ENCODE results near the gene KPNA5.

The KPNA5 gene

DNA sequence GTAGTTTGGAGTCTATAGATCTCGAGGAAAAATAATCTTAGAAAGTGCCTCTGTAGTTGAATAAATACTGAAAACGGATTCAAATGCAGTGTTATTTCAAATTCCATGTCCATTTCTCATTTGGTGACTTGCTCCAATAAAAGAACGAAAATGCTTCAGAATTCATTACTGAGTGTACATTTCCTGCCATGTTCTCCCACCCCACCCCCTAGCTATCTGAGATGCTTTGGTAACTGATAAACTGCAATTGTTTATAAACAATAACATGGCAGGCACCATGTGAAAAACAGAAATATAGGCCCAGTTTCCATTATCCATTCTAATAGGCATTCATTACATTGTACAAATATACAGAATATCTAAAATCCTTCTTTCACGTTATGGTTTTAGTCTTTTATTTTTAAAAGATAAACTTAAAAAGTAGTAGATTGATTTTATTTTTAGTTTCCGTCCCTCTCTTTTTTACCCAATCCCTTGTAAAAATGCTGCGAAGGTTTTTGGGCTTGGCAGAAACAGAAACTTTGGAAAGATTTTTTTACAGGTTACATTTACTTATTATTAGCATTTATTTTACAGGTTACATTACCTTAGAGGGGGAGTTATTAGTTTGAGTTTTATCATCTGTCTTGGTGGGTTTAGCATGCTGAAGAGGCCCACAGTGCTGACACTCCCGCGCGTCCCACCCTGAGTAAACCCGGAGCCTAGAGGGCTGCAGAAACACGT is 83.1 kb downstream of the KPNA5 start:
- H3K27me3 ChIP-seq (ENCODE audit: control insufficient read depth, low read length) = no peaks in the 10 kb centered on the region
- H3K36me3 ChIP-seq (ENCODE audit: control insufficient read depth, low read length) = no peaks in the 10 kb centered on the region
- no peaks in the 10 kb centered on the region for H3K9me2 ChIP-seq (replicated peaks; ENCODE audit: control insufficient read depth, low read length)
- H3K4me3 ChIP-seq (ENCODE audit: low read length) = no peak overlapping the region
- no peak overlapping the region for H3K4me2 ChIP-seq (ENCODE audit: low read length)
- TF ChIP-seq, protein P1, sequence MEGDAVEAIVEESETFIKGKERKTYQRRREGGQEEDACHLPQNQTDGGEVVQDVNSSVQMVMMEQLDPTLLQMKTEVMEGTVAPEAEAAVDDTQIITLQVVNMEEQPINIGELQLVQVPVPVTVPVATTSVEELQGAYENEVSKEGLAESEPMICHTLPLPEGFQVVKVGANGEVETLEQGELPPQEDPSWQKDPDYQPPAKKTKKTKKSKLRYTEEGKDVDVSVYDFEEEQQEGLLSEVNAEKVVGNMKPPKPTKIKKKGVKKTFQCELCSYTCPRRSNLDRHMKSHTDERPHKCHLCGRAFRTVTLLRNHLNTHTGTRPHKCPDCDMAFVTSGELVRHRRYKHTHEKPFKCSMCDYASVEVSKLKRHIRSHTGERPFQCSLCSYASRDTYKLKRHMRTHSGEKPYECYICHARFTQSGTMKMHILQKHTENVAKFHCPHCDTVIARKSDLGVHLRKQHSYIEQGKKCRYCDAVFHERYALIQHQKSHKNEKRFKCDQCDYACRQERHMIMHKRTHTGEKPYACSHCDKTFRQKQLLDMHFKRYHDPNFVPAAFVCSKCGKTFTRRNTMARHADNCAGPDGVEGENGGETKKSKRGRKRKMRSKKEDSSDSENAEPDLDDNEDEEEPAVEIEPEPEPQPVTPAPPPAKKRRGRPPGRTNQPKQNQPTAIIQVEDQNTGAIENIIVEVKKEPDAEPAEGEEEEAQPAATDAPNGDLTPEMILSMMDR (IDR thresholded peaks at IDR 0.05; ENCODE audit: low read depth, low read length, poor library complexity, severe bottlenecking) = no peak
- TF ChIP-seq EZH2phosphoT487 (IDR thresholded peaks at IDR 0.05; ENCODE audit: borderline replicate concordance, low read length) = no peak
- no peaks in the 10 kb centered on the region for H3K9me3 ChIP-seq (ENCODE audit: control insufficient read depth, insufficient read depth, low read length)
- no peaks in the 10 kb centered on the region for H4K20me1 ChIP-seq (ENCODE audit: control insufficient read depth, insufficient read depth, low read depth, low read length)
- H3F3A ChIP-seq (ENCODE audit: control insufficient read depth, insufficient read depth) = no peaks in the 10 kb centered on the region
- H3K4me1 ChIP-seq (ENCODE audit: control insufficient read depth, low read length) = no peaks in the 10 kb centered on the region
- H3K27ac ChIP-seq (ENCODE audit: low read depth, low read length) = no peak overlapping the region
- H3K79me2 ChIP-seq (ENCODE audit: control insufficient read depth, low read length) = no peaks in the 10 kb centered on the region

DNA sequence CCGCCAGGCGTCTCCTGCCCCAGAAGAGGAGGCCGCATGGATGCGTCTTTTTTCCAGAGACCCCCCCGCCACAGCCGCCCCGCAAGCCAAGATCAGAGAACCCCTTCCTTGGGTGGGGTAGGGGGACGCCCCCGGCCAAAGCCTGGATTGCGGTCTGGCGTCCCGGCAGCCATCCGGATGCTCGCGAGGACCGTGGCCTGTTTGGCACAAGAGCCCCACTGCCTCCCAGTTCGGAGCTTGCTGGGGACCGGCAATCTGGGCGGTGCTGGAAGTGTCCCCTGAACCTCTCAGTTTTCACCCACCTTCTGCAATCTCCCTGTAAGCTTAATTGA is 83.6 kb downstream of the KPNA5 start:
- Histone ChIP-seq H3K4me3 (ENCODE audit: low read length) (no peak overlapping the region), H3K4me2 (ENCODE audit: low read length) (no peak overlapping the region), H3K9me3 (ENCODE audit: control insufficient read depth, insufficient read depth, low read length) (no peaks in the 10 kb centered on the region), H3K9me2 (replicated peaks; ENCODE audit: control insufficient read depth, low read length) (no peaks in the 10 kb centered on the region), H3K79me2 (ENCODE audit: control insufficient read depth, low read length) (no peaks in the 10 kb centered on the region), H3K36me3 (ENCODE audit: control insufficient read depth, low read length) (no peaks in the 10 kb centered on the region), H3K27me3 (ENCODE audit: control insufficient read depth, low read length) (no peaks in the 10 kb centered on the region), H4K20me1 (ENCODE audit: control insufficient read depth, insufficient read depth, low read depth, low read length) (no peaks in the 10 kb centered on the region), H3K4me1 (ENCODE audit: control insufficient read depth, low read length) (no peaks in the 10 kb centered on the region), H3K27ac (ENCODE audit: low read depth, low read length) (no peak overlapping the region), H3F3A (ENCODE audit: control insufficient read depth, insufficient read depth) (no peaks in the 10 kb centered on the region)
- TF ChIP-seq EZH2phosphoT487 (IDR thresholded peaks at IDR 0.05; ENCODE audit: borderline replicate concordance, low read length) = no peak
- TF ChIP-seq, protein P1 (IDR thresholded peaks at IDR 0.05; ENCODE audit: low read depth, low read length, poor library complexity, severe bottlenecking) = no peak

DNA sequence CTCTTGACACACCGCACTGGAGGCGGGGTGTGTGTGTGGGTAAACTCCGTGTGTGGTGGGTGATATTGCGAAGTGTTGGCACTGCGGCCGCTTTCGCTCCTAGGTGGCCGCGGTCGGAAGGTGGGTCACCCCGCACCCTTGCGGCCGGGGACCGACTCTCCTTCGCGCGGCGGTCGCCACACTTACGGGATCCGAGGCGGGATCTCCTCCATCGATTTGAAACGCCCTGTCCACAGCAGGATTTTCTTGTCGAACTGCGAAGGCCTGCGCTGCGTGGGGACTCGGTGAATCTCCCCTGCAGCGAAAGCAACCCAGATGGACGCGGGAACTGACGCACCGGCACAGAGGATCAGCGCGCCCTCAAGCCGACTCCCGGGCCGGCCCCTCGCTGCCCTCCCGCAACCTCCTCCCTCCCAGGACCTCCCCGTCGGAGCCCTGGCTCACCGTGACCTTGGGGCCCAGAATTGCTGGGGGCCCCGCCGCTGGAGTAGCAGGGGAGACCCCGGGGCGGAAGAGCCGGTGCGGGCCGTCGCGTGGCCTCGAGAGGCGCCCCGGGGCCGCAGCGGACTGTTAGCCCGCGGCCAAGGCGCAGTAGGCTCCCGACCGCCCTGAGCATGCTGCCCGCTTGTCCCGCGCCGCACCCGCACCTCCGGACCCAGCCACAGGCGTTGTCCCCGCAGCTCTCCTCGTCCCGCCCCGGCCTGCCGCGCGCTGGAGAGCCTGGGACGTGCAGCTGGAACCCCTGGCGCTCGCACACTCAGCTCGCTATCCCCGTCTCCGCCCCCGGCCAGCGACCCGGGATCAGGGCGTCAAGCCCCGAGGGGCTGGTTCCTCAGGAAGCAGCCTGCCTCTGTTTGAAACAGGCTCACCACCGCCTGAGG is 84.2 kb downstream of the KPNA5 start, which contains the start of gene FAM162B:
Gene FAM162B, minus strand, starts transcription at position 759 of the 881 bp plus-strand sequence. Its CDS starts 143 bp downstream, at position 616.
- H4K20me1 ChIP-seq (ENCODE audit: control insufficient read depth, insufficient read depth, low read depth, low read length) = no peaks in the 10 kb centered on the region
- H3K9me3 ChIP-seq (ENCODE audit: control insufficient read depth, insufficient read depth, low read length) = no peaks in the 10 kb centered on the region
- H3K4me1 ChIP-seq (ENCODE audit: control insufficient read depth, low read length) = no peaks in the 10 kb centered on the region
- no peaks in the 10 kb centered on the region for H3K27me3 ChIP-seq (ENCODE audit: control insufficient read depth, low read length)
- H3K4me2 ChIP-seq (ENCODE audit: low read length) = no peak within 1 kb of the TSS
- no peak within 1 kb of the TSS for H3K27ac ChIP-seq (ENCODE audit: low read depth, low read length)
- no peaks in the 10 kb centered on the region for H3F3A ChIP-seq (ENCODE audit: control insufficient read depth, insufficient read depth)
- no peaks in the 10 kb centered on the region for H3K79me2 ChIP-seq (ENCODE audit: control insufficient read depth, low read length)
- TF ChIP-seq, protein P1 (IDR thresholded peaks at IDR 0.05; ENCODE audit: low read depth, low read length, poor library complexity, severe bottlenecking) = no peak
- TF ChIP-seq EZH2phosphoT487 (IDR thresholded peaks at IDR 0.05; ENCODE audit: borderline replicate concordance, low read length) = no peak
- no peaks in the 10 kb centered on the region for H3K9me2 ChIP-seq (replicated peaks; ENCODE audit: control insufficient read depth, low read length)
- no peaks in the 10 kb centered on the region for H3K36me3 ChIP-seq (ENCODE audit: control insufficient read depth, low read length)
- no peak within 1 kb of the TSS for H3K4me3 ChIP-seq (ENCODE audit: low read length)
